Hepatocyte (in vitro differentiated cells): Measurements from ENCODE around the gene TBL1X.

Experiments used
- EZH2 ChIP-seq: fragments of 200-600 bp; sonication (generic); IDR thresholded peaks from 2 replicates; pipeline ENCODE4 v1.6.1; 2016; ENCODE audit warnings: antibody characterized with exemption, mild to moderate bottlenecking, borderline replicate concordance
- EZH2phosphoT487 ChIP-seq: fragments of 200-600 bp; sonication (generic); IDR thresholded peaks from one replicate; pipeline ENCODE4 v1.6.1; 2018; ENCODE audit warnings: antibody characterized with exemption, mild to moderate bottlenecking, low read depth, moderate library complexity; ENCODE audit not compliant: unreplicated experiment, severe bottlenecking
- TF ChIP-seq, protein P1 (sequence below): fragments of 200-600 bp; sonication (generic); IDR thresholded peaks from 2 replicates; pipeline ENCODE4 v1.5.1; 2016; ENCODE audit warnings: antibody characterized with exemption, mild to moderate bottlenecking; ENCODE audit not compliant: poor library complexity

DNA sequence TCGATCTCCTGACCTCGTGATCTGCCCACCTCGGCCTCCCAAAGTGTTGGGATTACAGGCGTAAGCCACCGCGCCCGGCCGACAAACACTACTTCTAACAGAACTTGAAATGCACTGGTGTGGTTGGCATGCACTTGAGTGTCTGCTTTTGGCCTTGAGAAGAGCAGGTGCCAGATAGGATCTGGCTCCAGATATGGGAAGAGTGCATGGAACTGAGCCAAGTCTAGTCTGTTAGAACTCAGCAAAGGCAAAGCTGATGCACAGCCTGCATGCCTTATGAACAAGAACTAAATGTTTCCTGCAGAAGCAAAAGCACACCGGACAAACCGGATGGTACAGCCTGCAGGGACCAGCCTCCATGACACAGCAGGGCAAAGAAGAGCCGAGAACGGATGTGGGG is 35.1 kb upstream of the TBL1X start:
- TF ChIP-seq, protein P1, sequence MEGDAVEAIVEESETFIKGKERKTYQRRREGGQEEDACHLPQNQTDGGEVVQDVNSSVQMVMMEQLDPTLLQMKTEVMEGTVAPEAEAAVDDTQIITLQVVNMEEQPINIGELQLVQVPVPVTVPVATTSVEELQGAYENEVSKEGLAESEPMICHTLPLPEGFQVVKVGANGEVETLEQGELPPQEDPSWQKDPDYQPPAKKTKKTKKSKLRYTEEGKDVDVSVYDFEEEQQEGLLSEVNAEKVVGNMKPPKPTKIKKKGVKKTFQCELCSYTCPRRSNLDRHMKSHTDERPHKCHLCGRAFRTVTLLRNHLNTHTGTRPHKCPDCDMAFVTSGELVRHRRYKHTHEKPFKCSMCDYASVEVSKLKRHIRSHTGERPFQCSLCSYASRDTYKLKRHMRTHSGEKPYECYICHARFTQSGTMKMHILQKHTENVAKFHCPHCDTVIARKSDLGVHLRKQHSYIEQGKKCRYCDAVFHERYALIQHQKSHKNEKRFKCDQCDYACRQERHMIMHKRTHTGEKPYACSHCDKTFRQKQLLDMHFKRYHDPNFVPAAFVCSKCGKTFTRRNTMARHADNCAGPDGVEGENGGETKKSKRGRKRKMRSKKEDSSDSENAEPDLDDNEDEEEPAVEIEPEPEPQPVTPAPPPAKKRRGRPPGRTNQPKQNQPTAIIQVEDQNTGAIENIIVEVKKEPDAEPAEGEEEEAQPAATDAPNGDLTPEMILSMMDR: no peak
- TF ChIP-seq EZH2: no peak
- no peak for TF ChIP-seq EZH2phosphoT487
